ENCODE results near the gene SLC44A5.

The SLC44A5 gene

GRCh38 chr1:75171876-75172275 lies 439.0 kb downstream of the SLC44A5 start:
- DNase-seq, result no peak

- DNase-seq, result no peak
Observed at GRCh38 chr1:75170981-75171380, 439.9 kb downstream of the SLC44A5 start.

GRCh38 chr1:75170011-75170410 lies 440.9 kb downstream of the SLC44A5 start:
- DNase-seq, result no peak

- no peak for DNase-seq
Observed at GRCh38 chr1:75166821-75167220, 444.1 kb downstream of the SLC44A5 start.

- no peak for DNase-seq
Observed at GRCh38 chr1:75165264-75165663, 445.6 kb downstream of the SLC44A5 start.

GRCh38 chr1:75159154-75159553 lies 451.8 kb downstream of the SLC44A5 start:
- no peak for DNase-seq

All from NCI-H187 (cell line).